Subcutaneous abdominal adipose tissue (tissue), 5 donors: ENCODE results near the gene KATNIP.

Experiments
- H3K27ac ChIP-seq: one replicate; pipeline ENCODE4 v1.7.0; 2013; ENCODE audit warnings: low read depth, mild to moderate bottlenecking, inconsistent platforms, low read length, moderate library complexity
- H3K27me3 ChIP-seq, 5 donors: one replicate each; pipeline ENCODE4 v1.7.0; 2013; ENCODE audit warnings: low read length in 5 of 5, inconsistent platforms in 1 of 5; ENCODE audit not compliant: control insufficient read depth in 5 of 5, insufficient read depth in 4 of 5
- H3K36me3 ChIP-seq, 5 donors: one replicate each; pipeline ENCODE4 v1.7.0; 2013; ENCODE audit warnings: low read length in 5 of 5; ENCODE audit not compliant: control insufficient read depth in 5 of 5, insufficient read depth in 5 of 5
- H3K4me1 ChIP-seq, 5 donors: one replicate each; pipeline ENCODE4 v1.7.0; 2013; ENCODE audit warnings: low read length in 5 of 5, mild to moderate bottlenecking in 3 of 5, moderate library complexity in 1 of 5; ENCODE audit not compliant: control insufficient read depth in 5 of 5, insufficient read depth in 5 of 5
- H3K4me3 ChIP-seq, 5 donors: one replicate each; pipeline ENCODE4 v1.7.0; 2013; ENCODE audit warnings: low read length in 5 of 5, low read depth in 1 of 5
- H3K9ac ChIP-seq, 5 donors: one replicate each; pipeline ENCODE4 v1.7.0; 2013; ENCODE audit warnings: low read length in 5 of 5, mild to moderate bottlenecking in 4 of 5, moderate library complexity in 3 of 5
- H3K9me3 ChIP-seq, 5 donors: one replicate each; pipeline ENCODE4 v1.7.0; 2013; ENCODE audit warnings: low read length in 5 of 5; ENCODE audit not compliant: control insufficient read depth in 5 of 5
- donor health status: healthy.
- donor health status: healthy.
- donor health status: healthy.
- donor health status: healthy.
- donor health status: healthy.

KATNIP gene

GRCh38 chr16:27531826-27532800 is 17.8 kb upstream of the KATNIP start:
- Histone ChIP-seq H3K27ac (no peak overlapping the region), H3K27me3 (no peaks in the 10 kb centered on the region), H3K4me3 (no peak overlapping the region), H3K36me3 (peaks cover 13 to 97% (median 87%) of the 10 kb centered on the region in 5 donors), H3K9ac (no peak overlapping the region), H3K9me3 (no peaks in the 10 kb centered on the region), H3K4me1 (no peaks in the 10 kb centered on the region)

- H3K9me3 ChIP-seq, result no peaks in the 10 kb centered on the region
- no peaks in the 10 kb centered on the region for H3K27me3 ChIP-seq
- peaks cover 7 to 94% (median 87%) of the 10 kb centered on the region in 5 donors for H3K36me3 ChIP-seq
- H3K4me1 ChIP-seq, result no peaks in the 10 kb centered on the region
- no peak overlapping the region for H3K9ac ChIP-seq
- no peak overlapping the region for H3K4me3 ChIP-seq
- no peak overlapping the region for H3K27ac ChIP-seq
Measured at GRCh38 chr16:27534256-27534655, 15.7 kb upstream of the KATNIP start.

- H3K36me3 ChIP-seq, result peaks cover 16 to 94% (median 89%) of the 10 kb centered on the region in 5 donors
- H3K4me3 ChIP-seq, result no peak overlapping the region
- no peak overlapping the region for H3K9ac ChIP-seq
Measured at GRCh38 chr16:27538528-27538927, 11.4 kb upstream of the KATNIP start.

GRCh38 chr16:27539120-27539519 is 10.8 kb upstream of the KATNIP start:
- no peak overlapping the region for H3K9ac ChIP-seq
- H3K4me1 ChIP-seq, result no peaks in the 10 kb centered on the region
- H3K27me3 ChIP-seq, result no peaks in the 10 kb centered on the region
- no peaks in the 10 kb centered on the region for H3K9me3 ChIP-seq
- peaks cover 21 to 94% (median 91%) of the 10 kb centered on the region in 5 donors for H3K36me3 ChIP-seq
- H3K27ac ChIP-seq, result no peak overlapping the region
- H3K4me3 ChIP-seq, result no peak overlapping the region

More at GRCh38 chr16:27538528-27538927, 11.4 kb upstream of the KATNIP start:
- Histone ChIP-seq H3K27ac (no peak overlapping the region), H3K27me3 (no peaks in the 10 kb centered on the region), H3K9me3 (no peaks in the 10 kb centered on the region), H3K4me1 (no peaks in the 10 kb centered on the region)

- Histone ChIP-seq H3K9ac (no peak overlapping the region), H3K36me3 (peaks cover 21 to 94% (median 91%) of the 10 kb centered on the region in 5 donors), H3K27ac (no peak overlapping the region), H3K4me3 (no peak overlapping the region), H3K9me3 (no peaks in the 10 kb centered on the region), H3K4me1 (no peaks in the 10 kb centered on the region), H3K27me3 (no peaks in the 10 kb centered on the region)
Measured at GRCh38 chr16:27539636-27540035, 10.3 kb upstream of the KATNIP start.

GRCh38 chr16:27543801-27544200 is 6.1 kb upstream of the KATNIP start:
- H3K36me3 ChIP-seq, result peaks cover 17 to 71% (median 65%) of the 10 kb centered on the region in 5 donors

GRCh38 chr16:27544671-27545070 is 5.3 kb upstream of the KATNIP start:
- Histone ChIP-seq H3K27me3 (no peaks in the 10 kb centered on the region), H3K4me3 (no peak overlapping the region), H3K36me3 (peaks cover 17 to 64% (median 57%) of the 10 kb centered on the region in 5 donors), H3K9ac (no peak overlapping the region), H3K9me3 (no peaks in the 10 kb centered on the region), H3K27ac (no peak overlapping the region), H3K4me1 (peaks cover 2 to 28% (median 20%) of the 10 kb centered on the region in 5 donors)

More at GRCh38 chr16:27543801-27544200, 6.1 kb upstream of the KATNIP start:
- Histone ChIP-seq H3K9ac (no peak overlapping the region), H3K9me3 (no peaks in the 10 kb centered on the region), H3K27me3 (no peaks in the 10 kb centered on the region), H3K4me3 (no peak overlapping the region), H3K4me1 (peaks cover 2 to 22% (median 15%) of the 10 kb centered on the region in 5 donors), H3K27ac (no peak overlapping the region)

GRCh38 chr16:27547134-27547533 is 2.8 kb upstream of the KATNIP start:
- Histone ChIP-seq H3K9me3 (no peaks in the 10 kb centered on the region), H3K27ac (no peak overlapping the region), H3K4me3 (no peak overlapping the region), H3K4me1 (peaks cover 5 to 39% (median 32%) of the 10 kb centered on the region in 5 donors), H3K9ac (no peak overlapping the region), H3K36me3 (peaks cover 10 to 40% (median 33%) of the 10 kb centered on the region in 5 donors), H3K27me3 (no peaks in the 10 kb centered on the region)

- no peaks in the 10 kb centered on the region for H3K27me3 ChIP-seq
- H3K27ac ChIP-seq, result no peak overlapping the region
- no peaks in the 10 kb centered on the region for H3K9me3 ChIP-seq
- peaks cover 5 to 39% (median 32%) of the 10 kb centered on the region in 5 donors for H3K4me1 ChIP-seq
- H3K9ac ChIP-seq, result no peak overlapping the region
- peaks cover 10 to 33% (median 26%) of the 10 kb centered on the region in 5 donors for H3K36me3 ChIP-seq
- no peak overlapping the region for H3K4me3 ChIP-seq
Measured at GRCh38 chr16:27547851-27548250, 2.1 kb upstream of the KATNIP start.

- Histone ChIP-seq H3K27me3 (no peaks in the 10 kb centered on the region), H3K27ac (no peak overlapping the region), H3K9ac (peak overlapping the region in 4 of 5 donors; percentile 73 to 84 (median 77)), H3K36me3 (peaks cover 4 to 17% (median 11%) of the 10 kb centered on the region in 5 donors), H3K4me3 (peak overlapping the region; percentile 78 to 99 (median 86)), H3K9me3 (no peaks in the 10 kb centered on the region), H3K4me1 (peaks cover 5 to 39% (median 32%) of the 10 kb centered on the region in 5 donors)
Measured at GRCh38 chr16:27549464-27549745, 539 bp upstream of the KATNIP start.
